K562 (cell line): ENCODE data around the gene MYO7A.

Source experiments
- ARNT ChIP-seq, 2 experiments: fragments of 450-650 bp; IDR thresholded peaks; 2 replicates each; pipeline ENCODE4 v1.6.1; 2016; ENCODE audit warnings: mild to moderate bottlenecking in 1 of 2
- EZH2 ChIP-seq: IDR thresholded peaks from 2 replicates; pipeline ENCODE4 v1.6.1; 2012; ENCODE audit warnings: low read depth, mild to moderate bottlenecking, inconsistent platforms, low read length, borderline replicate concordance
- HCFC1 ChIP-seq: IDR thresholded peaks from 2 replicates; pipeline ENCODE4 v1.6.1; 2012; ENCODE audit warnings: low read depth, low read length, improper control_type of control experiment
- HMG20A ChIP-seq: fragments of 450-650 bp; formaldehyde crosslinking; conservative IDR thresholded peaks from 2 replicates; pipeline ENCODE4 v1.4.0; 2020; ENCODE audit warnings: mild to moderate bottlenecking, mixed read lengths
- KDM5B ChIP-seq: fragments of 200-600 bp; sonication (generic); IDR thresholded peaks from 2 replicates; pipeline ENCODE4 v1.6.1; 2012; ENCODE audit warnings: low read depth, mild to moderate bottlenecking, moderate library complexity, low read length, control low read depth, inconsistent platforms; ENCODE audit not compliant: insufficient replicate concordance
- NFE2L1 ChIP-seq: fragments of 450-650 bp; IDR thresholded peaks from 2 replicates; pipeline ENCODE4 v1.6.1; 2016; ENCODE audit warnings: missing genetic modification characterization, low read depth, mild to moderate bottlenecking, missing compliant biosample characterization, moderate library complexity, borderline replicate concordance
- POLR2AphosphoS2 ChIP-seq: IDR thresholded peaks from 2 replicates; pipeline ENCODE4 v1.6.1; 2012; ENCODE audit warnings: low read length, improper control_type of control experiment
- SRSF7 ChIP-seq: fragments of 200-400 bp; formaldehyde crosslinking; optimal IDR thresholded peaks from 2 replicates; pipeline ENCODE3; 2017; ENCODE audit warnings: mild to moderate bottlenecking, low read depth, low read length
- TRIM28 ChIP-seq: fragments of 450-650 bp; IDR thresholded peaks from 2 replicates; pipeline ENCODE4 v1.6.1; 2017
- ZNF274 ChIP-seq: IDR thresholded peaks from 2 replicates; pipeline ENCODE4 v1.6.1; 2011; ENCODE audit warnings: low read depth, mild to moderate bottlenecking, low read length, moderate library complexity, borderline replicate concordance
- ZNF584 ChIP-seq: fragments of 200-800 bp; sonication (Bioruptor generic); IDR thresholded peaks from 2 replicates; pipeline ENCODE4 v1.6.1; 2016; ENCODE audit warnings: low read depth, mild to moderate bottlenecking, missing genetic modification characterization, missing compliant biosample characterization
- TF ChIP-seq, protein P1 (sequence below), 2 experiments: fragments of 450-650 bp; formaldehyde crosslinking in 1 of 2; IDR thresholded peaks; 2 replicates each; pipeline versions ENCODE4 v1.4.0 to v1.6.1; 2014 to 2020; ENCODE audit warnings: mild to moderate bottlenecking in 2 of 2, borderline replicate concordance in 1 of 2, low read depth in 1 of 2
- TF ChIP-seq, protein P2 (sequence below): fragments of 450-650 bp; IDR thresholded peaks from 2 replicates; pipeline ENCODE4 v1.6.1; 2017; ENCODE audit warnings: antibody characterized with exemption, mild to moderate bottlenecking
- TF ChIP-seq, protein P3 (sequence below): sonication (generic); formaldehyde crosslinking; IDR thresholded peaks from 2 replicates; pipeline ENCODE4 v1.5.0; 2020; ENCODE audit warnings: missing genetic modification reagents

DNA sequence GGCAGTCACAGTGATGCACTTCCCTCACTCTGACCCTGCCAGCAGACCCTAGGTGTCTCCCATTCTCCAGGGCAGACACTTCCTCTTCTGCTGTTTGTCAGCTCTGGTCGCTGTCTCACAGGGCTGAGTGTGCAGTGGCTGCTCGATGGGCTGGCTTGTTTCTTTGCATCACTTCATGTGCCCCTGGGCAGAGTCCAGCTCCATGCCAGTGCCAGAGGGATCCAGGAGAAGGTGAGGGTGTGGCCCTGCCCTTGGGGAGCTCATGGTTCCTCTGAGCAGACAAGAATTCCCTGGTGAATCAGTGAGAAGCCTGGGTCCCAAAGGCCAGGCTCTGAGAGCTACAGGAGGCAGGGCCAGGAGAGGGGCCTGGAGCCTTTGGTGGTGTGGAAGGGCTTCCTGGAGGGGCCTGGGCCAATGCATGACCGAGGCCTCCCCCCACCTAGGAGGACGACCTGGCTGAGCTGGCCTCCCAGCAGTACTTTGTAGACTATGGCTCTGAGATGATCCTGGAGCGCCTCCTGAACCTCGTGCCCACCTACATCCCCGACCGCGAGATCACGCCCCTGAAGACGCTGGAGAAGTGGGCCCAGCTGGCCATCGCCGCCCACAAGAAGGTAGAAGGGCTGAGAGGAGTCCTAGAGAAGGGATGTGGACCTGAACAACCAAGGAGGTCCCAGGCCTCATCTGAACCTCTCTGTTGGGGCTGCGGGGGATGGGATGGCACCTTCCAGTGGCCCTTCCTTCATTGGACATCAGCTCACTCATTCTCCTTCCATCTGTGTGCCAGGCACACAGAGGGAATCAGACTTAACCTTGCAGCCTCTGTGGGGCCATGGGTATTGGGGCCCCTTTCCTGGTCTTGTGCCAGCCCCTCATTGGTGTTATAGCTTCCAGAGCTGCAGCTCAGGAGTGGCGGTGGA, 66.1 kb downstream of the MYO7A start:
- TF ChIP-seq, protein P1, sequence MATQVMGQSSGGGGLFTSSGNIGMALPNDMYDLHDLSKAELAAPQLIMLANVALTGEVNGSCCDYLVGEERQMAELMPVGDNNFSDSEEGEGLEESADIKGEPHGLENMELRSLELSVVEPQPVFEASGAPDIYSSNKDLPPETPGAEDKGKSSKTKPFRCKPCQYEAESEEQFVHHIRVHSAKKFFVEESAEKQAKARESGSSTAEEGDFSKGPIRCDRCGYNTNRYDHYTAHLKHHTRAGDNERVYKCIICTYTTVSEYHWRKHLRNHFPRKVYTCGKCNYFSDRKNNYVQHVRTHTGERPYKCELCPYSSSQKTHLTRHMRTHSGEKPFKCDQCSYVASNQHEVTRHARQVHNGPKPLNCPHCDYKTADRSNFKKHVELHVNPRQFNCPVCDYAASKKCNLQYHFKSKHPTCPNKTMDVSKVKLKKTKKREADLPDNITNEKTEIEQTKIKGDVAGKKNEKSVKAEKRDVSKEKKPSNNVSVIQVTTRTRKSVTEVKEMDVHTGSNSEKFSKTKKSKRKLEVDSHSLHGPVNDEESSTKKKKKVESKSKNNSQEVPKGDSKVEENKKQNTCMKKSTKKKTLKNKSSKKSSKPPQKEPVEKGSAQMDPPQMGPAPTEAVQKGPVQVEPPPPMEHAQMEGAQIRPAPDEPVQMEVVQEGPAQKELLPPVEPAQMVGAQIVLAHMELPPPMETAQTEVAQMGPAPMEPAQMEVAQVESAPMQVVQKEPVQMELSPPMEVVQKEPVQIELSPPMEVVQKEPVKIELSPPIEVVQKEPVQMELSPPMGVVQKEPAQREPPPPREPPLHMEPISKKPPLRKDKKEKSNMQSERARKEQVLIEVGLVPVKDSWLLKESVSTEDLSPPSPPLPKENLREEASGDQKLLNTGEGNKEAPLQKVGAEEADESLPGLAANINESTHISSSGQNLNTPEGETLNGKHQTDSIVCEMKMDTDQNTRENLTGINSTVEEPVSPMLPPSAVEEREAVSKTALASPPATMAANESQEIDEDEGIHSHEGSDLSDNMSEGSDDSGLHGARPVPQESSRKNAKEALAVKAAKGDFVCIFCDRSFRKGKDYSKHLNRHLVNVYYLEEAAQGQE (IDR thresholded peaks at IDR 0.05; ENCODE audit: borderline replicate concordance) = no peak
- TF ChIP-seq, protein P1 (CRISPR knock-in tag; IDR thresholded peaks at IDR 0.05; ENCODE audit: low read depth) = no peak
- TF ChIP-seq EZH2 (no peak), HMG20A (CRISPR knock-in tag) (no peak), POLR2AphosphoS2 (no peak), NFE2L1 (no peak), SRSF7 (no peak), TRIM28 (no peak), HCFC1 (no peak), ZNF274 (no peak), ZNF584 (CRISPR knock-in tag) (no peak), ARNT (IDR thresholded peaks at IDR 0.05) (no peak), KDM5B (no peak)
- TF ChIP-seq, protein P2, sequence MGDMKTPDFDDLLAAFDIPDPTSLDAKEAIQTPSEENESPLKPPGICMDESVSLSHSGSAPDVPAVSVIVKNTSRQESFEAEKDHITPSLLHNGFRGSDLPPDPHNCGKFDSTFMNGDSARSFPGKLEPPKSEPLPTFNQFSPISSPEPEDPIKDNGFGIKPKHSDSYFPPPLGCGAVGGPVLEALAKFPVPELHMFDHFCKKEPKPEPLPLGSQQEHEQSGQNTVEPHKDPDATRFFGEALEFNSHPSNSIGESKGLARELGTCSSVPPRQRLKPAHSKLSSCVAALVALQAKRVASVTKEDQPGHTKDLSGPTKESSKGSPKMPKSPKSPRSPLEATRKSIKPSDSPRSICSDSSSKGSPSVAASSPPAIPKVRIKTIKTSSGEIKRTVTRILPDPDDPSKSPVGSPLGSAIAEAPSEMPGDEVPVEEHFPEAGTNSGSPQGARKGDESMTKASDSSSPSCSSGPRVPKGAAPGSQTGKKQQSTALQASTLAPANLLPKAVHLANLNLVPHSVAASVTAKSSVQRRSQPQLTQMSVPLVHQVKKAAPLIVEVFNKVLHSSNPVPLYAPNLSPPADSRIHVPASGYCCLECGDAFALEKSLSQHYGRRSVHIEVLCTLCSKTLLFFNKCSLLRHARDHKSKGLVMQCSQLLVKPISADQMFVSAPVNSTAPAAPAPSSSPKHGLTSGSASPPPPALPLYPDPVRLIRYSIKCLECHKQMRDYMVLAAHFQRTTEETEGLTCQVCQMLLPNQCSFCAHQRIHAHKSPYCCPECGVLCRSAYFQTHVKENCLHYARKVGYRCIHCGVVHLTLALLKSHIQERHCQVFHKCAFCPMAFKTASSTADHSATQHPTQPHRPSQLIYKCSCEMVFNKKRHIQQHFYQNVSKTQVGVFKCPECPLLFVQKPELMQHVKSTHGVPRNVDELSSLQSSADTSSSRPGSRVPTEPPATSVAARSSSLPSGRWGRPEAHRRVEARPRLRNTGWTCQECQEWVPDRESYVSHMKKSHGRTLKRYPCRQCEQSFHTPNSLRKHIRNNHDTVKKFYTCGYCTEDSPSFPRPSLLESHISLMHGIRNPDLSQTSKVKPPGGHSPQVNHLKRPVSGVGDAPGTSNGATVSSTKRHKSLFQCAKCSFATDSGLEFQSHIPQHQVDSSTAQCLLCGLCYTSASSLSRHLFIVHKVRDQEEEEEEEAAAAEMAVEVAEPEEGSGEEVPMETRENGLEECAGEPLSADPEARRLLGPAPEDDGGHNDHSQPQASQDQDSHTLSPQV = no peak
- TF ChIP-seq, protein P3, sequence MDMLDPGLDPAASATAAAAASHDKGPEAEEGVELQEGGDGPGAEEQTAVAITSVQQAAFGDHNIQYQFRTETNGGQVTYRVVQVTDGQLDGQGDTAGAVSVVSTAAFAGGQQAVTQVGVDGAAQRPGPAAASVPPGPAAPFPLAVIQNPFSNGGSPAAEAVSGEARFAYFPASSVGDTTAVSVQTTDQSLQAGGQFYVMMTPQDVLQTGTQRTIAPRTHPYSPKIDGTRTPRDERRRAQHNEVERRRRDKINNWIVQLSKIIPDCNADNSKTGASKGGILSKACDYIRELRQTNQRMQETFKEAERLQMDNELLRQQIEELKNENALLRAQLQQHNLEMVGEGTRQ (CRISPR knock-in tag) = no peak
